ENCODE data around the gene BMP6.

- TF ChIP-seq, protein P1, sequence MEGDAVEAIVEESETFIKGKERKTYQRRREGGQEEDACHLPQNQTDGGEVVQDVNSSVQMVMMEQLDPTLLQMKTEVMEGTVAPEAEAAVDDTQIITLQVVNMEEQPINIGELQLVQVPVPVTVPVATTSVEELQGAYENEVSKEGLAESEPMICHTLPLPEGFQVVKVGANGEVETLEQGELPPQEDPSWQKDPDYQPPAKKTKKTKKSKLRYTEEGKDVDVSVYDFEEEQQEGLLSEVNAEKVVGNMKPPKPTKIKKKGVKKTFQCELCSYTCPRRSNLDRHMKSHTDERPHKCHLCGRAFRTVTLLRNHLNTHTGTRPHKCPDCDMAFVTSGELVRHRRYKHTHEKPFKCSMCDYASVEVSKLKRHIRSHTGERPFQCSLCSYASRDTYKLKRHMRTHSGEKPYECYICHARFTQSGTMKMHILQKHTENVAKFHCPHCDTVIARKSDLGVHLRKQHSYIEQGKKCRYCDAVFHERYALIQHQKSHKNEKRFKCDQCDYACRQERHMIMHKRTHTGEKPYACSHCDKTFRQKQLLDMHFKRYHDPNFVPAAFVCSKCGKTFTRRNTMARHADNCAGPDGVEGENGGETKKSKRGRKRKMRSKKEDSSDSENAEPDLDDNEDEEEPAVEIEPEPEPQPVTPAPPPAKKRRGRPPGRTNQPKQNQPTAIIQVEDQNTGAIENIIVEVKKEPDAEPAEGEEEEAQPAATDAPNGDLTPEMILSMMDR (IDR thresholded peaks at IDR 0.05): no peak
- no peak for TF ChIP-seq EP300 (IDR thresholded peaks at IDR 0.05)
Observed at GRCh38 chr6:7848229-7848628, 122.3 kb downstream of the BMP6 start.

Measured in ovary (tissue), 3 donors.